Coronary artery (tissue), 2 donors: ENCODE measurements around the gene SLFN12.
"Not testable (repeated sequence)": the region's sequence is repeated elsewhere in the genome, so short reads cannot be mapped to it uniquely, and the experiment has no call there.

Source experiments
- DNase-seq: peaks from one replicate; pipeline ENCODE4 v3.0.0-alpha.2; 2017; ENCODE audit warnings: low spot score
- H3K27ac ChIP-seq, 2 donors: fragments of 200-600 bp; sonication (generic); one replicate each; pipeline ENCODE4 v1.5.1; 2016 to 2019
- H3K4me3 ChIP-seq: fragments of 200-600 bp; sonication (generic); 2 replicates; pipeline ENCODE4 v1.5.1; 2016; ENCODE audit warnings: mild to moderate bottlenecking, moderate library complexity
- CTCF ChIP-seq: fragments of 200-600 bp; sonication (generic); IDR thresholded peaks from one replicate; pipeline ENCODE4 v1.5.1; 2019; ENCODE audit warnings: antibody characterized with exemption

Gene SLFN12

GRCh38 chr17:35433075-35433894 is 985 bp upstream of the SLFN12 start:
- H3K4me3 ChIP-seq, result peak overlapping the region; percentile 88
- DNase-seq, result peak; percentile 82

GRCh38 chr17:35429702-35430101 is 2.6 kb downstream of the SLFN12 start:
- no peak for TF ChIP-seq CTCF
- H3K27ac ChIP-seq, result no peak overlapping the region
- DNase-seq, result no peak
- no peak overlapping the region for H3K4me3 ChIP-seq

More at GRCh38 chr17:35433075-35433894, 985 bp upstream of the SLFN12 start:
- no peak for TF ChIP-seq CTCF
- H3K27ac ChIP-seq, result peak overlapping the region; percentile 57 to 93

- no peak for DNase-seq
- Histone ChIP-seq H3K4me3 (no peak overlapping the region), H3K27ac (no peak overlapping the region)
- TF ChIP-seq CTCF, result no peak
Measured at GRCh38 chr17:35428229-35428628, 4.1 kb downstream of the SLFN12 start.

DNA sequence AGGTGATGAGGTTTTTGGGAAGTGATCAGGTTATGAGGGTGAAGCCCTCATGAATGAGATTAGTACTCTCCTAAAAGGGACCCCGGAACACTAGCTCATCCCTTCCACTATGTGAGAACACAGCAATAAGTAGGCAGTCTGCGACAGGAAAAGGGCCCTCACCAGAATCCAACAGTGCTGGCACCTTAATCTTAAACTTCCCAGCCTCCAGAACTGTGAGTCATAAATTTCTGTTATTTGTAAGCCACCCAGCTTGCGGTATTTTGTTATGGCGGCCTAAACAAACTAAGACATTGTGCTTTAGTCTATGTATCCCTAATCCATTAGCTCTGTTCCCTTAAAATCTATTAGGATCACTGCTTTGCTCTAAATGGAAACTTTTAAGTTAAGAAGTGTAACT is 8.5 kb downstream of the SLFN12 start:
- no peak for TF ChIP-seq CTCF
- no peak overlapping the region for H3K4me3 ChIP-seq
- no peak for DNase-seq
- H3K27ac ChIP-seq, result no peak overlapping the region

GRCh38 chr17:35421069-35421468 is 11.2 kb downstream of the SLFN12 start:
- not testable (repeated sequence) for DNase-seq, H3K27ac ChIP-seq, H3K4me3 ChIP-seq

- DNase-seq, result no peak
- Histone ChIP-seq H3K4me3 (no peak overlapping the region), H3K27ac (no peak overlapping the region)
- TF ChIP-seq CTCF, result no peak
Measured at GRCh38 chr17:35416659-35417058, 15.6 kb downstream of the SLFN12 start.

DNA sequence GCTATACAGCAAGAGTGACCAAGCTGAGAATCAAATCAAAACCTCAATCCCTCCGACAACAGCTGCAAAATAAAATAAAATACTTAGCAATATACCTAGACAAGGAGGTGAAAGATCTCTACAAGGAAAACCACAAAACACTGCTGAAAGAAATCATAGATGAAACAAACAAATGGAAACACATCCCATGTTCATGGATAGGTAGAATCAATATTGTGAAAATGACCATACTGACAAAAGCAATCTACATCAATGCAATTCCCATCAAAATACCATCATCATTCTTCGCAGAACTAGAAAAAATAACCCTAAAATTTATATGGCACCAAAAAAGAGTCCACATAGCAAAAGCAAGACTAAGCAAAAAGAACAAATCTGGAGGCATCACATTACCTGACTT is 17.6 kb downstream of the SLFN12 start:
- not testable (repeated sequence) for DNase-seq

GRCh38 chr17:35414247-35414646 is 18.1 kb downstream of the SLFN12 start:
- no peak for TF ChIP-seq CTCF
- no peak for DNase-seq
- H3K27ac ChIP-seq, result no peak overlapping the region
- no peak overlapping the region for H3K4me3 ChIP-seq

More for the DNA sequence above, 17.6 kb downstream of the SLFN12 start:
- H3K27ac ChIP-seq, H3K4me3 ChIP-seq: not testable (repeated sequence)
